Left cardiac atrium (tissue), 4 donors: ENCODE results near the gene KIF18B. TPM values are rescaled to one million over a fixed set of nuclear protein-coding genes. Genes with fewer than 3 reads are reported as not detected.

Source experiments
- ATAC-seq, 2 donors: fragments of 200-7000 bp; cut with Tn5 transposase; one replicate each; pipeline ENCODE4 v1.9.1; 2020; ENCODE audit warnings: mild to moderate bottlenecking in 2 of 2, moderate library complexity in 2 of 2
- DNase-seq: peaks from one replicate; pipeline ENCODE4 v3.0.0-alpha.2; 2020
- intact Hi-C, 2 donors: fragments of 100-400 bp; cut with DNase I; formaldehyde crosslinking; loops; one replicate each; pipeline versions ENCODE4 v1.14.1 to v1.15.1; 2022 to 2023
- long read RNA-seq: library from polyadenylated mRNA; unstranded; transcript quantifications from one replicate; pipeline ENCODE4 v2.0.0, GENCODE V29; 2021
- total RNA-seq, 2 donors: library from RNA; stranded (reverse); fragmentation: NEBNext Ultra II Directional; extraction: Animal tissue kit (Norgen Biotek cat#: 25700); gene quantifications; one replicate each; pipeline ENCODE4 v1.2.1, GENCODE V29; 2021
- donor health status: DM: no; HTN: yes; CAD: no.
- donor health status: DM: no; HTN: yes; CAD: no; lungs with severe emphysema.
- donor health status: DM: yes; HTN: yes; CAD: no.
- donor health status: Dilated cardiomyopathy.

KIF18B gene
- total RNA-seq = under 1 TPM; 0.16 to 0.85 TPM
- long read RNA-seq = 0 reads

- intact Hi-C loops = no loop called here
- peak; percentile 100 for ATAC-seq
Measured at GRCh38 chr17:44947461-44948314, at the start of gene KIF18B. Gene KIF18B, minus strand, starts transcription at chr17:44947773. Its CDS starts 11,429 bp downstream, at chr17:44936344.

GRCh38 chr17:44996304-44996703 is 48.7 kb upstream of the KIF18B start:
- intact Hi-C loops = no loop called here
- DNase-seq (no peak), ATAC-seq (no peak)

More at GRCh38 chr17:44947461-44948314, at the start of gene KIF18B:
- peak; percentile 91 for DNase-seq

- intact Hi-C loops = no loop called here
- ATAC-seq (peak; percentile 37 to 57), DNase-seq (no peak)
Measured at GRCh38 chr17:44995436-44996001, 47.9 kb upstream of the KIF18B start.

GRCh38 chr17:44992242-44992939 is 44.8 kb upstream of the KIF18B start:
- no peak for DNase-seq
- no peak for ATAC-seq
- intact Hi-C loops = no loop called here

GRCh38 chr17:44990994-44991393 is 43.4 kb upstream of the KIF18B start:
- no peak for ATAC-seq
- intact Hi-C loops = no loop called here
- DNase-seq = no peak

GRCh38 chr17:44989552-44990138 is 42.1 kb upstream of the KIF18B start:
- DNase-seq = no peak

GRCh38 chr17:44988044-44988942 is 40.7 kb upstream of the KIF18B start:
- ATAC-seq = no peak
- intact Hi-C loops = no loop called here
- no peak for DNase-seq

More at GRCh38 chr17:44989552-44990138, 42.1 kb upstream of the KIF18B start:
- intact Hi-C loops = no loop called here
- ATAC-seq = no peak

GRCh38 chr17:44983563-44983962 is 36.0 kb upstream of the KIF18B start:
- DNase-seq (no peak), ATAC-seq (peak; percentile 77 to 83)
- intact Hi-C loops = no loop called here

GRCh38 chr17:44982113-44982702 is 34.6 kb upstream of the KIF18B start:
- no peak for ATAC-seq
- intact Hi-C loops = no loop called here

GRCh38 chr17:44981221-44981968 is 33.8 kb upstream of the KIF18B start:
- intact Hi-C loops = no loop called here
- DNase-seq = no peak
- ATAC-seq = no peak

More at GRCh38 chr17:44982113-44982702, 34.6 kb upstream of the KIF18B start:
- DNase-seq = no peak

- peak; percentile 5 to 14 for ATAC-seq
- DNase-seq = no peak
- intact Hi-C loops = no loop called here
Measured at GRCh38 chr17:44979426-44979995, 31.9 kb upstream of the KIF18B start.

GRCh38 chr17:44978807-44979206 is 31.2 kb upstream of the KIF18B start:
- DNase-seq (no peak), ATAC-seq (no peak)
- intact Hi-C loops = no loop called here

- DNase-seq (no peak), ATAC-seq (peak in 1 of 2 donors; percentile 31)
- intact Hi-C loops = no loop called here
Measured at GRCh38 chr17:44977814-44978550, 30.4 kb upstream of the KIF18B start.

- no peak for DNase-seq
- no peak for ATAC-seq
- intact Hi-C loops = no loop called here
Measured at GRCh38 chr17:44977065-44977464, 29.5 kb upstream of the KIF18B start.

- ATAC-seq = no peak
- DNase-seq = no peak
- intact Hi-C loops = no loop called here
Measured at GRCh38 chr17:44976206-44976605, 28.6 kb upstream of the KIF18B start.

GRCh38 chr17:44972953-44973352 is 25.4 kb upstream of the KIF18B start:
- intact Hi-C loops = no loop called here
- no peak for DNase-seq
- peak in 1 of 2 donors; percentile 27 for ATAC-seq
